Thyroid gland (tissue), 4 donors: Measurements from ENCODE around the gene STK33.

ENCODE experiments used
- CTCF ChIP-seq, 6 experiments: fragments of 200-600 bp in 3 of 6; fragments of 450-650 bp in 3 of 6; sonication (generic) in 3 of 6; IDR thresholded peaks; one replicate each; pipeline ENCODE4 v1.5.1; 2016 to 2019; ENCODE audit warnings: antibody characterized with exemption in 6 of 6, mild to moderate bottlenecking in 2 of 6, inconsistent platforms in 1 of 6, moderate library complexity in 1 of 6
- POLR2A ChIP-seq, 2 donors: fragments of 450-650 bp; IDR thresholded peaks; one replicate each; pipeline ENCODE4 v1.6.1; 2017; ENCODE audit warnings: antibody characterized with exemption in 2 of 2, mild to moderate bottlenecking in 2 of 2, moderate library complexity in 1 of 2

- no peak for TF ChIP-seq POLR2A (IDR thresholded peaks at IDR 0.05)
- no peak for TF ChIP-seq CTCF (IDR thresholded peaks at IDR 0.05)
Measured at GRCh38 chr11:8614497-8614896, 20.5 kb upstream of the STK33 start.
